ENCODE data around the gene FZD10.

Gene FZD10

DNA sequence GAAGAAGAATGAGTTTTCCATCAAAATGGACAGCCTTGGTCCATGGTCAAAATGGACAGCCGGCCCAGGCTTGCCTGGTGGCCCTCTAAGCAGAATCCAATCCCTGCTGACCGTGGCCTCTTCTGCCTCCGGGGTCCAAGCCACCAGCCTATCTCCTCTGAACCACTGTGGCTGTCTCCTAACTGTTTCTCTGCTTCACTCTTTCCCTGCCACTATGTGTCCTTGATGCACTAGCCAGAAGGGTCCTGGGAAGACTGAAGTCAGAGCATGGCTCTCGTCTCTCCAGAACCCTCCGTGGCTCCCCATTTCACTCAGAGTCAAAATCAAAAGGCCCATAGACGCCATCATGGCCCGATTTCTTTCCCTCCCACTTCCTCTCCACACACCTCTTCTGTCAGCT is 8.5 kb upstream of the FZD10 start:
- no peak for DNase-seq (ENCODE audit: extremely low read depth in 1 of 2, low read depth in 1 of 2)

DNA sequence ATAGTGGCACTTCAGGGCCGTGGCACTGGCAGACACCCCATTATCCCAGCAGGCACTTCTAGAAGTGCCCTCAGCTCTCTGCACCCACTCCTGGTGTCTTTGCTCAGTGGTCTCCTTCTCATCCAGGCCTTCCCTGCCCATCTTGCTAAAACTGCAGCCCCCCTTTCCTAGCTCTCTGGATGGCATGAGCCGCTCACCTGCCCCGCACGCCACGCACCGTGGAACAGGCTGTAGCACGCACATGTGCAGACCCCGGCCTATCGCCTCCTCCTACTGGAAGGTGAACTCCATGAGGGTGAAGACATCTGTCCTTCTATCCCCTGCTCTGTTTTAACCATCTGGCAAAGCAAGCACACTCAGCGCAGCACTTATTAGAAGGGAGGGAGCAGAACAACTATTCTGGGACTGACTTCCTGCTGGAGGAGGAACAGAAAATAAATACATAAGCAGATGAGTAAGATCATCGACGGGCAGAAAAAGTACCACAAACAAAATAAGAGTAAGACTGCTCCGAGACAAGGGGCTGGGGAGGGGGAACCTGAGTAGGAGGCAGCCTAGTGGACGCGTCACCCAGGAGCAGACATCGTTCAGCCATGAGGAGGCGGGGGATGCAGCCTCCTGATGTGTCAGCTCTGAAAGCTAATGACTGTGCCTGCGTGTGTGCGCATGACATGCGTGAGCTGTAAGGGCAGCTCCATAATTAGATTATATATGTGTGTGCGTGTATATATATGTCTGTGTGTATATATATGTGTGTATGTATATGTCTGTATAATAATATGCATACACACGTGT is 7.8 kb upstream of the FZD10 start:
- DNase-seq (ENCODE audit: extremely low read depth in 1 of 2, low read depth in 1 of 2), result no peak

DNA sequence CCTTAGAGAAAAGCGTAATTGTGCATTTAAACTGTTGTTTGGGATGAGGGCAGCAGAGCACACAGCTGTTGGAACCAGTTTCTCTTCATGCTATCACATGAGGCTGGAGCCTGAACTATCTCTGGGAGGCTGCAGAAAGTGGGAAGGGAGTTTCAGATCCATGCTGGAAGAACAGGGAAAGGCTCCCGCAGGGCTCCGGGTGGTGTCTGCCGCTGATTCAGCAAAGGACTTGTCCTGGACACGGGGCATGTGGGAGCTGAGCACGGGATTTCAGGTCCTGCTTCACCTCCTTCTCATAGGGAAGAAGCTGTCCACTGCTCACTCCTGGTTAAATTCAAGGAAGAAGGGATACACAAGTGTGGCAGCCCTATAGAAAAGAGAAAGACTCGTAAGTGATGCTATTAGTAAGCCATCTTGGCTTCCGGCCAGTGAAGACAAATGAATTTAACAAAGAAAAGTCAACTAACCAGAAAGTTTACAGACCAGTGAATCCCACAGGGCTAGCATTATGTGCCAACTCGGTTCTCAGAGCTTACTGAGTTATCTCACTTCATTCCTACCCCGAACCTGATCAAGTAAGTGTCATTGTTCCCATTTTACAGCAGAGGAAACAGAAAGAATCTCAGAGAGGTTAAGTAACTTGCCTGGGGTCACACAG is 6.7 kb upstream of the FZD10 start:
- no peak for DNase-seq (ENCODE audit: extremely low read depth in 1 of 2, low read depth in 1 of 2)

DNA sequence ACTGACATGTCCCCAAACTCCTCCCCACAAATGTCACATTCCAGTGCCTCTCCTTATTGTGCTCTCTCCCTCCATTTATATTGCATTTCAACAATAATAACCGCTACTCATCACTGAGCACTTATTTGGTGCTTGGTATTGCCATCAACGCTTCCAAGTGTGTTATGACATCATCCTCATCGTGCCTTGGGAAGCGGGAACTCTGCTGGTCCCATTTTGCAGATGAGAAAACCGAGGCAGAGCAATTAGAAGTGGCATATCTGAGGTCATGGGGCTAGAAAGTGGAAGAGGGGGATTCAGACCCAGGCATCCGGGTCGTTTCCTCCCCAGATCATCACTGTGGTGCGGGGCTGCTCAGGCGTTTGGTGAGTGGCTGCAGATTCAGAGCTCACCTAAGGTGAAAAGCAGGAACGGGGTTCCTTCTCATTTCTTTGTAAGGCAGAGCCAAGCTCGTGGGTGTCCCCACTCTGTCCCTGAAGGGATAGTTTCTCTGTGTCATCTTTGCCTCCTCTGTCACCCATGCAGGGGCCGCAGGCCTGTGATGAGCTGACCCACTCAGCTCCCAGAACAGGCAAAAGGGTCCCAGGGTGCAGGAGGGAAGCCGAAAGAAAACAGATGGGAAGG is 5.5 kb upstream of the FZD10 start:
- no peak for DNase-seq (ENCODE audit: extremely low read depth in 1 of 2, low read depth in 1 of 2)

DNA sequence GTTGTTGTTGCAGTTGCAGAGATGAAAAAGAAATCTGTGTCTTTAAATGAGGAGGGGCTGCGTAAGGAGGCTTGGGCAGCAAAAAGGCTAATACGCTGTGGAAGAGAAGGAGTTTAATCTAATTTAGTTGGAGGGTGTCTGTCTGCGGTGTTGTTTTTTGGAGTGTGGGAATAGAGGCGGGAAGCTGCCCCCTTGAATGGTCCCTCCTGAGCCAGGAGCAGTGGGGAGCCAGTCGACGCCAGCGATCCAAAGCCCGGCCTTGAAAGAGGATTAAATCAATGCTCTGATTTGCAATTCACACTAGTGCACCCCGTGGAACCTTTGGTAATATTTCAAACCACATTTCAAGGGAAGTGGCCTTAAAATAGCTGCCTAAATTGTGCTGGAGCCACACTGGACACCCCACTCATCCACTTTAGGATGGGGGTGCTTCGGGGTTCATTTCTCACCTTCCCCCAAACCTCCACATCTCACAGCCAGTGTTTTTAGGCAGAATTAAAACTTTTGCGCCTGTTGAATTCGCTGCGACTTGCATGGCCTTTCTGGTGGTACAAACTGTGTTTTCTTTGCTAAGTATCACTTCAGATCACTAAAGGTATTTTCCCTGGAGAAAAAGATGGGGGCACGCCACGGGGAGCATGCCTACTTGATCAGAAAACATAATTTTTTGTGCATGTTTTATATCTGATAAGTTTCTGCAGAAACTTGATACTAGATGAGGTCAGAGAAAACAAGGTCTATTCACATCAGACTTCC is 4.1 kb upstream of the FZD10 start:
- DNase-seq (ENCODE audit: extremely low read depth in 1 of 2, low read depth in 1 of 2), result no peak

DNA sequence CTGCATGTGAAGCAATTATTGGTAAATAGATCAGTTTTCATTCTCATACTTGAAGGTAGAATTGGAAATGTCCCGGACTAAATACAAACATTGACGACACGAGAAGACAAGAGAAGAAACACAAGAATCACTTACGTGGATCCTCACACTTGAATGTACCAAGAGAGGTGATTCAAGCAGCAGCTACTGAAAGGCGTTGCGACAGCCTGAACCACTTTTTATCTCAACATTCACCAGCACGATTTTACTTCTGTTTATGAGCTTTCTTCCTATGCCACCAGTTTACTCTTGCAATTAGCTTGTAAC is 3.6 kb upstream of the FZD10 start:
- DNase-seq (ENCODE audit: extremely low read depth in 1 of 2, low read depth in 1 of 2), result no peak

DNA sequence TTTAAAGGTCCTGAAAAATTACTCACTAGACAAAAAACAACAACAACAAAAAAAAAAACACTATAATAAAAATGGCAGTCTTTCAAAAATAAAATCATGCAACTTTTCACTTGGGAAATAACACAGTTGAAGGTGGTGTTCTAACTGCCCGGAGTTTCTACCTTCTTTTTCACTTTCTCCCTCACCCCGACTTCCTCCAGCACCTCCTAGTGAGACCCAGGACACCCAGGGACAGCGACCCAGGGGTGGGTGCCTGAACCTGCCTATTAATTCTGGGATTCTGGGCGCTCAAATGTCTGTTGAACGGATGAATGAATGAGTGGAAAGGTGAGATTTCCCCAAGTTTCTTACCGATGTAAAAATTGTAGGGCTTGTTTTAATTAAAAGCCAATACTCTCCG is 2.0 kb upstream of the FZD10 start:
- DNase-seq (ENCODE audit: extremely low read depth in 1 of 2, low read depth in 1 of 2), result no peak

DNA sequence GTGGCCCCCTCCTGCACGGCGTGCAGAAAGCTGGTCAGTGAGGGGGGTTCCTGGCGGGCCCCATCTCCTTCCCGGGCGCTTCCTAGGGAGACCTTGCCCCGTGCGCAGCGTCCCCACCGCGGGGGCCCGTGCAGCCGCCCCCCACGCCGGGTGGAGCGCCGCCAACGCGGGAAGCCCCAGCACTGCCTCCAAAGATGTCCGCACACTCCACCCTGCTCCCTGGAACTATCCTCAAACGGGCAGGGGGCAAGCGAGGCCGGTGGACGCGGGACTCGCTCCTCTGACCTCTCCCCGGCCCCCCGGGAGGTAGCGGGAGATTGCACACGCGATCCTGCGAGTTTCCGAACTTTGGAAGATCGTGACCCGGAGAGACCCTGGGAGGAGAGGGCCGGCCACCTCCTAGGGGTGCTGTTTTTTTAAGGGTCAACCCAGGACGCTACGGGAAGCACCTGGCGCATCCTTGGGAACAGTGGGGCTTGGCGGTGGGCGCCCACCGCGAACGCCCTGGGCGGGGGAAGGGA is 1.5 kb upstream of the FZD10 start:
- DNase-seq (ENCODE audit: extremely low read depth in 1 of 2, low read depth in 1 of 2), result no peak

DNA sequence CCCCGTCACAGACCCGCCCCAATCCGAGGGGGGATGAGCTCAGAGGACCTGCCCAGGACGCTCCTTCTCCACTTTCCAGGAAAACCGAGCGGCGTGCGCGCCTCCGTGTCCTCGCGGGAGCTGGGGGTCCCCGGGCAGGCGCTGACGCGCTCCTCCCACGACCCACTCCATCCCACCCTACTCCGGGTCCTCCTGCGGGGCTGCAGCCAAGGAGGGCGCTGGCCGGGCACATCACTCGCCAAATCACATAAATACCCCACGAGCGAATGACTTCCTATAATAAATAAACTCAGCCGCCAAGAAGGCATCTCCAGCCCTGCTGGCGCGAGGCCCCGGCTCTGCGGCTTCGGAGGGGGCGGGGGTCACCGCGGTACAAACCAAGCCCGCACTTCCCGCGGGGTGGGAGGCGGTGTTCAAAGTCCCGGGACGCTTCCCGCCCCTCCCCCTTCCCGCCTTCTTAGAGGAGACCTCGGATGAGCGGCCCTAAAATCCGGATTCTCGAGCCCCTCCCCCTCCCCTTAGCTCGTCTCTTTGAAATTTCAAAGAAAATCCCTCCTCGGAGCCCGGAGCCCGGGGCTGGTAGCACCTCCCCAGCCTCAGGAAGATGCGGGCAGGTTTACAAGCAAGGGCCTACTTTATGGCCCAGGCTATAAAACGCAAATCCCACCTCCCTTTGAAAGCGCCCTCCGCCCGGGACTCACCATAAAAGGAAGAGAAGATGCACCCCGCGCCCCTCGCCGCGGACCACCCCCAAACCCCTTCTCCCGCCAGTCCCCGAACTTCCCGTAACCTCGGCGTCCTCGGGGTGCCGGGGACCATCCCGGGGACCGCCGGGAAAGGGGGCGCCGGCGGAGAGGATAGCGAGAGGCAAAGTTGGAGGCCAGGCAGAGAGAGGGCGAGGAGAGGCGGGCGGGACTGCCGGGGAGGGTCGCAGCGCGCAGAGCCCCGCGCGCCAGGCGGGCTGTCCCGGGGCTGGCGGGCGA is 712 bp upstream of the FZD10 start:
- no peak for DNase-seq (ENCODE audit: extremely low read depth in 1 of 2, low read depth in 1 of 2)

DNA sequence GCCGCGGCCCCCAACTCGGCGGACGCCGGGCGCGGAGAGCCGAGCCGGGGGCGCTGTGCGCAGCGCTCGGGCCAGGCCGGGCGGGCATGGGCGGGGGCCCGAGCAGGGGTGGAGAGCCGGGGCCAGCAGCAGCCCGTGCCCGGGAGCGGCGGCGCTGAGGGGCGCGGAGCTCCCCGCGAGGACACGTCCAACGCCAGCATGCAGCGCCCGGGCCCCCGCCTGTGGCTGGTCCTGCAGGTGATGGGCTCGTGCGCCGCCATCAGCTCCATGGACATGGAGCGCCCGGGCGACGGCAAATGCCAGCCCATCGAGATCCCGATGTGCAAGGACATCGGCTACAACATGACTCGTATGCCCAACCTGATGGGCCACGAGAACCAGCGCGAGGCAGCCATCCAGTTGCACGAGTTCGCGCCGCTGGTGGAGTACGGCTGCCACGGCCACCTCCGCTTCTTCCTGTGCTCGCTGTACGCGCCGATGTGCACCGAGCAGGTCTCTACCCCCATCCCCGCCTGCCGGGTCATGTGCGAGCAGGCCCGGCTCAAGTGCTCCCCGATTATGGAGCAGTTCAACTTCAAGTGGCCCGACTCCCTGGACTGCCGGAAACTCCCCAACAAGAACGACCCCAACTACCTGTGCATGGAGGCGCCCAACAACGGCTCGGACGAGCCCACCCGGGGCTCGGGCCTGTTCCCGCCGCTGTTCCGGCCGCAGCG is 639 bp downstream of the FZD10 start:
- no peak for DNase-seq (ENCODE audit: extremely low read depth in 1 of 2, low read depth in 1 of 2)

DNA sequence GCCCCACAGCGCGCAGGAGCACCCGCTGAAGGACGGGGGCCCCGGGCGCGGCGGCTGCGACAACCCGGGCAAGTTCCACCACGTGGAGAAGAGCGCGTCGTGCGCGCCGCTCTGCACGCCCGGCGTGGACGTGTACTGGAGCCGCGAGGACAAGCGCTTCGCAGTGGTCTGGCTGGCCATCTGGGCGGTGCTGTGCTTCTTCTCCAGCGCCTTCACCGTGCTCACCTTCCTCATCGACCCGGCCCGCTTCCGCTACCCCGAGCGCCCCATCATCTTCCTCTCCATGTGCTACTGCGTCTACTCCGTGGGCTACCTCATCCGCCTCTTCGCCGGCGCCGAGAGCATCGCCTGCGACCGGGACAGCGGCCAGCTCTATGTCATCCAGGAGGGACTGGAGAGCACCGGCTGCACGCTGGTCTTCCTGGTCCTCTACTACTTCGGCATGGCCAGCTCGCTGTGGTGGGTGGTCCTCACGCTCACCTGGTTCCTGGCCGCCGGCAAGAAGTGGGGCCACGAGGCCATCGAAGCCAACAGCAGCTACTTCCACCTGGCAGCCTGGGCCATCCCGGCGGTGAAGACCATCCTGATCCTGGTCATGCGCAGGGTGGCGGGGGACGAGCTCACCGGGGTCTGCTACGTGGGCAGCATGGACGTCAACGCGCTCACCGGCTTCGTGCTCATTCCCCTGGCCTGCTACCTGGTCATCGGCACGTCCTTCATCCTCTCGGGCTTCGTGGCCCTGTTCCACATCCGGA is 1.4 kb downstream of the FZD10 start:
- no peak for DNase-seq (ENCODE audit: extremely low read depth in 1 of 2, low read depth in 1 of 2)

DNA sequence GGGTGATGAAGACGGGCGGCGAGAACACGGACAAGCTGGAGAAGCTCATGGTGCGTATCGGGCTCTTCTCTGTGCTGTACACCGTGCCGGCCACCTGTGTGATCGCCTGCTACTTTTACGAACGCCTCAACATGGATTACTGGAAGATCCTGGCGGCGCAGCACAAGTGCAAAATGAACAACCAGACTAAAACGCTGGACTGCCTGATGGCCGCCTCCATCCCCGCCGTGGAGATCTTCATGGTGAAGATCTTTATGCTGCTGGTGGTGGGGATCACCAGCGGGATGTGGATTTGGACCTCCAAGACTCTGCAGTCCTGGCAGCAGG is 1.9 kb downstream of the FZD10 start:
- DNase-seq (ENCODE audit: extremely low read depth in 1 of 2, low read depth in 1 of 2), result no peak

DNA sequence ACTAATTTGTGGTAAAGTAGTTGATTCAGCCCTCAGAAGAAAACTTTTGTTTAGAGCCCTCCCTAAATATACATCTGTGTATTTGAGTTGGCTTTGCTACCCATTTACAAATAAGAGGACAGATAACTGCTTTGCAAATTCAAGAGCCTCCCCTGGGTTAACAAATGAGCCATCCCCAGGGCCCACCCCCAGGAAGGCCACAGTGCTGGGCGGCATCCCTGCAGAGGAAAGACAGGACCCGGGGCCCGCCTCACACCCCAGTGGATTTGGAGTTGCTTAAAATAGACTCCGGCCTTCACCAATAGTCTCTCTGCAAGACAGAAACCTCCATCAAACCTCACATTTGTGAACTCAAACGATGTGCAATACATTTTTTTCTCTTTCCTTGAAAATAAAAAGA is 2.7 kb downstream of the FZD10 start:
- no peak for DNase-seq (ENCODE audit: extremely low read depth in 1 of 2, low read depth in 1 of 2)

DNA sequence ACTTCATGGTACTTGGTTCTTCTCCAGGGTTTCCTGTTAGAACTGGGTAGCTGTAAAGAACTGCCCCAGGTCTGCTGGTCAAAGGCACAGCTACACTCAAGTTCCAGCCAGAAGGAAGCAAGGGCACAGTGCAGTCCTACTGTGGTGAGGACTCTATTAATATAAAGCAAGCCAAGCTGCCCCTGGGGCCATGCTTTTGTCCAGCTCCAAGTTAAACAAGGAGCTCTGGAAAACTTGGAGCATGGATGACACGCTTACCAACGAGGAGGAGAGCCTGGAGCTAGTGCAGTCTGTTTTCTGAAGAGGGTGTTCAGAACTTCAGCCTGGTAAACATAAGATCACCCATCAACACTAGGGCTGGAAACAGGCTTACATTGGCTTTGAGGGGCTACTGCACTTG is 4.0 kb downstream of the FZD10 start:
- DNase-seq (ENCODE audit: extremely low read depth in 1 of 2, low read depth in 1 of 2), result no peak

DNA sequence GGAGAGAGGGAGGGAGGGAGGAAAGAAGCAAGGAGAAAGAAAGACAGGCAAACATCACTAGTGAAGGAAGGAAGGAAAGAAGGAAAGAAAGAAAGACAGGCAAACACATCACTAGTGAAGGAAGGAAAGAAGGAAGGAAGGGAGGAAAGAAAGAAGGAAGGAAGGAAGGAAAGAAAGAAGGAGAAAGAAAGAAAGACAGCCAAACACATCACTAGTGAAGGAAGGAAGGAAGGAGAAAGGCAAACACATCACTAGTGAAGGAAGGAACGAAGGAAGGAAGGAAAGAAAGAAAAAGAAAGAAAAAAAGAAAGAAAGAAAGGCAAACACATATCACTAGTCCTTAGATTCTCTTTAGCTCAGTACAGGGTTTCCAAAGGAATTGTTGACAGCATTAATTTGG is 5.3 kb downstream of the FZD10 start:
- DNase-seq (ENCODE audit: extremely low read depth in 1 of 2, low read depth in 1 of 2), result no peak

DNA sequence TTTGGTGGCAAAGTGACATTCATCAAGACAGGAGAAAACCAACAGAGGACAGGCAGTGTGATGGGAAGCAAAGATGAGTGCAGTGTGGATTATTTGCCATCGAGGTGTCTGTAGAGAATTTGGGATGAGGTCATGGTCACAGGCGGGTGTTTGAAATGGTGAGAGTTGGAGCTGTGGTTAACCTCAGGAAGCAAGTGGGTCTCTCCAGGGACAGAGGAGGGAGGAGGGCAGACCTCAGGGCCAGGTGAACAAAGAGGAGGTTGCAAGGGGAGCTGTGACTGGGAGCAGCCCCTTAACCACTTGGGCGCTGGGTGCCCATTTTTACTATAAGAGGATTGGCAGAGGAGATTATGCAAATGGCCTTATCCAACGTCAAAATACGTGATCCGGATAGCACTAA is 7.0 kb downstream of the FZD10 start:
- no peak for DNase-seq (ENCODE audit: extremely low read depth in 1 of 2, low read depth in 1 of 2)

DNA sequence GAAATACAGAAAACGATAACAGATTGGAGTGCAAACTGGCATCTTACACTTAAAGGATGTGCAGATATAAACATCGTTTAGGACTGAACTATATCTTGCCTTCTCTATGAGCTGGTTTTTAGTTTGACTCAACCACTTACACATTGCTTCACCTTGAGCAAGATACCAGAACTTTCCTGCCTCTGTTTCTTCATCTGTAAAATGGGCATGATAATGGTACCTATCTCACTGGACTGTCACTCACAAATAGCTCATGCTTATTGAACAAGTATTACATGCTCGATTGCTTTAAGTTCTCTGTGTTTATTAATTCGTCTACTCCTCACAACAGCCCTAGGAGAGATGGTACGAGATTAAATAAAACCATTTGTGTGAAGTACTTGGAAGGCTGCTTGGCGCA is 7.7 kb downstream of the FZD10 start:
- no peak for DNase-seq (ENCODE audit: extremely low read depth in 1 of 2, low read depth in 1 of 2)

DNA sequence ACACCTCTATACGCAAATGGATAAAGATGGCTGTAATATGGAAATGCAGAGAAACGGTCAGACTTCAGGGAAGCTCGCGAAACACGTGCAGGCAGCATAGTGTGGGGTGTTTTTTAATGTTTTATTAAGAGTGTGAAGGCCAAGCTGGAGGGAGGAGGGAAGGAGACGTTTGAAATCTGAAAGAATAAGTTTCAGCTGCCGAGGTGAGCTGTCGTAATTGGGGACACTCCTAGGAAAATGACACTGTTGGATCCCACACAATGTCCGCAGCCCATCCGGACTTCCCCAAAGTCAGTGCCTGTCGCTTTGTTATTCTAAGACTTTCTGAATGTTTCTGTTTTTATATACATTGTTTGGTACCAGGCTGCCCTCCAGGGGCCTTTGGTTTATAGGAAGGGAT is 8.3 kb downstream of the FZD10 start:
- DNase-seq (ENCODE audit: extremely low read depth in 1 of 2, low read depth in 1 of 2), result no peak

DNA sequence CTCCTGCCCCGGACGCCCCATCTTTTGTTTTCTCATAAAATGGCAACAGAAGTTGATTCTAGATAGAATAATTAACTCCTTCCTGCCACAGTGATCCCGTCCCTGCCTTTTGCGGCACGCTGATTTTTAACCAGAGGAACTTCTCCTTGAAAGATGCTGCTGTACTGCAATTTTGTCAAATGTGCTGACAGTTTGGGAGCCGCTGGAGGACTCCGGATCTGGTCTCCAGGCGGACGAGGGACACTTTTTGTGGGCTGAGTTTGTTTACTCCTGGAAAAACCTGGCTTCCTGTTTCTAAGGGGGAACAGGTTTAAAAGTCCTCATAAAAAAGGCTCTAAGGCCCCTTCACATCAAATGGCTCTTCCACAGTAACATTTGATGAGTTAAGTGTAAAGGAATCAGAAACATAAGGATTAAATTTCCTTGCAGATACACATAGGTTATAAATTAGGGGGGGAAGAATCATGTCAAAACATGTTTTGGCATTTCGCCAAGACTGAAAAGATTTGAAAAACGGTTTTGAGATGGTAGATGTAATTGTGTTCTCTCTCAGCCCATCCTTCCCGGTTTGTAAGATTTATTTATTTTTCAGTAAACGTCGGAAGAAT is 15.5 kb downstream of the FZD10 start:
- no peak for DNase-seq (ENCODE audit: extremely low read depth in 1 of 2, low read depth in 1 of 2)
